WERI-Rb-1 (cell line): ENCODE results near the gene IMMT.

Experiments
- DNase-seq: peaks from one replicate; pipeline ENCODE4 v3.0.0-alpha.2; 2020
- H3K27ac ChIP-seq: fragments of 250-450 bp; sonication (Bioruptor Pico); 2 replicates; pipeline ENCODE4 v1.5.1; 2020; ENCODE audit warnings: mild to moderate bottlenecking, moderate library complexity
- H3K27me3 ChIP-seq: fragments of 250-450 bp; sonication (Bioruptor Pico); 2 replicates; pipeline ENCODE4 v1.5.1; 2021; ENCODE audit warnings: mild to moderate bottlenecking, low read depth, moderate library complexity; ENCODE audit not compliant: insufficient read depth, severe bottlenecking
- H3K36me3 ChIP-seq: fragments of 250-450 bp; sonication (Bioruptor Pico); 2 replicates; pipeline ENCODE4 v1.5.1; 2020; ENCODE audit warnings: mild to moderate bottlenecking, moderate library complexity
- H3K4me3 ChIP-seq: 2 replicates; pipeline ENCODE4 v1.5.1; 2011; ENCODE audit warnings: low read depth, mild to moderate bottlenecking, control low read depth, low read length
- H3K9me3 ChIP-seq: fragments of 250-450 bp; sonication (Bioruptor Pico); 2 replicates; pipeline ENCODE4 v1.5.1; 2021; ENCODE audit warnings: mild to moderate bottlenecking, moderate library complexity; ENCODE audit not compliant: severe bottlenecking
- CTCF ChIP-seq: IDR thresholded peaks from 2 replicates; pipeline ENCODE4 v1.5.1; 2011; ENCODE audit warnings: low read depth, mild to moderate bottlenecking, control low read depth, inconsistent platforms, low read length

Gene IMMT

GRCh38 chr2:86157009-86157556 is 38.2 kb downstream of the IMMT start:
- H3K27ac ChIP-seq, result no peak overlapping the region
- no peaks in the 10 kb centered on the region for H3K27me3 ChIP-seq
- TF ChIP-seq CTCF, result no peak
- H3K9me3 ChIP-seq, result no peaks in the 10 kb centered on the region
- DNase-seq, result no peak
- no peak overlapping the region for H3K4me3 ChIP-seq
- peaks cover 73% of the 10 kb centered on the region for H3K36me3 ChIP-seq

GRCh38 chr2:86150502-86150901 is 44.8 kb downstream of the IMMT start:
- Histone ChIP-seq H3K4me3 (no peak overlapping the region), H3K27me3 (no peaks in the 10 kb centered on the region), H3K9me3 (no peaks in the 10 kb centered on the region), H3K36me3 (peaks cover 80% of the 10 kb centered on the region), H3K27ac (no peak overlapping the region)
- DNase-seq, result no peak
- no peak for TF ChIP-seq CTCF

GRCh38 chr2:86147793-86148192 is 47.5 kb downstream of the IMMT start:
- no peak for TF ChIP-seq CTCF
- H3K36me3 ChIP-seq, result peaks cover 86% of the 10 kb centered on the region
- no peak for DNase-seq

GRCh38 chr2:86143926-86144685 is 51.2 kb downstream of the IMMT start:
- Histone ChIP-seq H3K36me3 (peaks cover 86% of the 10 kb centered on the region), H3K27me3 (no peaks in the 10 kb centered on the region), H3K27ac (no peak overlapping the region), H3K4me3 (no peak overlapping the region), H3K9me3 (no peaks in the 10 kb centered on the region)
- TF ChIP-seq CTCF, result no peak
- DNase-seq, result no peak

More at GRCh38 chr2:86147793-86148192, 47.5 kb downstream of the IMMT start:
- H3K27ac ChIP-seq, result no peak overlapping the region
- no peaks in the 10 kb centered on the region for H3K27me3 ChIP-seq
- H3K4me3 ChIP-seq, result no peak overlapping the region
- no peaks in the 10 kb centered on the region for H3K9me3 ChIP-seq

- H3K36me3 ChIP-seq, result peaks cover 84% of the 10 kb centered on the region
- no peak for DNase-seq
- TF ChIP-seq CTCF, result no peak
Measured at GRCh38 chr2:86143307-86143706, 52.0 kb downstream of the IMMT start.

More at GRCh38 chr2:86143307-86143706, 52.0 kb downstream of the IMMT start:
- Histone ChIP-seq H3K27me3 (no peaks in the 10 kb centered on the region), H3K4me3 (no peak overlapping the region), H3K9me3 (no peaks in the 10 kb centered on the region), H3K27ac (no peak overlapping the region)
